T-helper 1 cell treated with Interleukin-12 subunit alpha and Interleukin-12 subunit beta and Interleukin-4 antibody, amounts not matched to agents 30 μg/mL and 1 μg/mL, for 36 hours (primary cell): ENCODE measurements around the gene NBEA.

Experiments used
- H3K27ac Mint-ChIP-seq: one replicate; pipeline ENCODE4 v1.8.0; 2021; ENCODE audit warnings: mild to moderate bottlenecking, mixed read lengths
- H3K27me3 Mint-ChIP-seq: one replicate; pipeline ENCODE4 v1.8.0; 2021; ENCODE audit warnings: low read depth, mixed read lengths
- H3K36me3 Mint-ChIP-seq: one replicate; pipeline ENCODE4 v1.8.0; 2021; ENCODE audit warnings: low read depth, mixed read lengths
- H3K4me1 Mint-ChIP-seq: one replicate; pipeline ENCODE4 v1.8.0; 2021; ENCODE audit warnings: low read depth, mixed read lengths
- H3K4me3 Mint-ChIP-seq: one replicate; pipeline ENCODE4 v1.8.0; 2021; ENCODE audit warnings: mild to moderate bottlenecking, moderate library complexity, mixed read lengths
- H3K9me3 Mint-ChIP-seq: one replicate; pipeline ENCODE4 v1.8.0; 2021; ENCODE audit warnings: mixed read lengths

NBEA gene

DNA sequence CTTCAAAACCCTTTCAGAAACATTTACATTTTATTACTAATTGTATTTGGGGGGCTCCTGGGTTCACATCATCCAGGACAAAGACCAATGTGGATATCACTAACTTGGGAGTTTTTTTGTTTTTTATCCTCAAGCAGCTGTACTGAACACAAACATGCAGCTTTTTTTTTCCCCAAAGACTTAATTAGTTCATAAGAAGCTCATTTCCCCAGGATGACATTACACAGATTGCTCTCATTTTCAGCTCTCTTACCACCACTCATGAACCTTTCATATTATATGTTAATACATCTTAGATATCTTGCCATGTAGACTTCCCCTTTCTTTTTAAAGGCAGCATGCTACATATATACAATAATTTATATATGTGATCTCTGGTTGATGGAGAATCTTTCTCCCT, 653.1 kb downstream of the NBEA start:
- H3K27ac Mint-ChIP-seq = no peak overlapping the region
- H3K4me1 Mint-ChIP-seq = no peaks in the 10 kb centered on the region
- no peaks in the 10 kb centered on the region for H3K36me3 Mint-ChIP-seq
- no peak overlapping the region for H3K4me3 Mint-ChIP-seq
- no peaks in the 10 kb centered on the region for H3K9me3 Mint-ChIP-seq
- H3K27me3 Mint-ChIP-seq = no peaks in the 10 kb centered on the region

DNA sequence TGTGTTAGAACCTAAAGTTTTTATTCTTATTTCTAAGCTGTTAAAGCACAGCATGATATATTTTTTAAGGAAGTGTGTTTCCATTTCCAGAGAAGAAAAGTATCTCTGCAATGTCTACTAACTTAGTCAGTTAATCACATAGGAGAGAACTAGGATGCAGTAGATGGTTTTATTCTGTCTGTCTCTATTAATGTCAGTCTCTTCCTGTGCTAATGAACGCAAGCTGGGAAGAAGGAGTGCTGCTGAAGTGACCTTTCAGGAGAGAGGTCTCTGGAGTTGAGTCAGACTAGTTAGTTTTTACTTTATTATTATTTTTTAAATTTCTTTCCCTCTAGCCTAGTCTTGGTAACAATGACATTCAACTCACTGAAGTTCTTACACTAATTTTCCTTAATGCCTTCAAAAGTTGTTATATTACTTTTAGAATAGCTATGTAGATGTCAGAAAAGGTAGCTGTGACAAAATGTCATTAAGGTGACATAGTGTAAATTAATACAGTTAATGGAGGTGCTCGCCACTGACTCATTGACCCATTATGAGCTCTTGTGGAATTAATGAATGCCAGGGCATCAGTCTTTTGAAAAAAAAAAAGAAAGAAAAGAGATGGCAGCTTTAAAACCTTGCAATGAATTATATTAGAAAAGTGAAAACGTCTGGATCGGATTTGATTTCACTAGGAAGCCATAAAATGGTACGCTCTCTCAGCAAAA, 654.4 kb downstream of the NBEA start:
- no peaks in the 10 kb centered on the region for H3K4me1 Mint-ChIP-seq
- H3K36me3 Mint-ChIP-seq = no peaks in the 10 kb centered on the region
- H3K27me3 Mint-ChIP-seq = no peaks in the 10 kb centered on the region
- no peaks in the 10 kb centered on the region for H3K9me3 Mint-ChIP-seq
- no peak overlapping the region for H3K4me3 Mint-ChIP-seq
- no peak overlapping the region for H3K27ac Mint-ChIP-seq

DNA sequence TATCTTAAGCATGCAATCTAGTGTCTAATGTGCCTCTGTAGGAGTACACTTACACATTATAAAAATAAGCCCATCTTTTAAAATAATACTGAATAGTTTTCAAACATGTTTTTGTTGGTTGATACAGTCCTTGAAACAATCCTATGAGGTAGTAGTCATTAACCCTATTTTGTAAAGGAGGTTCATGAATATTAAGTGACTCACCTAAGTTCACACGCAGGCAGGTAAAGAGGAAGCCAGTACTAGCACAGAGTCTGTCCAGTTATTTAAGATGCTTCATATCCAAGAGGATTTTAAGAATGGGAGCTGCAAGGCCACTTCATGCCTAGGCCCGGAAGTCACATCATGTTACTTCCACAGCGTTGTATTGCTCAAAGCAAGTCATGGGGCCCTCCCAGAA, 655.4 kb downstream of the NBEA start:
- Mint-ChIP-seq H3K4me1 (no peaks in the 10 kb centered on the region), H3K4me3 (no peak overlapping the region), H3K9me3 (no peaks in the 10 kb centered on the region), H3K27me3 (no peaks in the 10 kb centered on the region), H3K27ac (no peak overlapping the region), H3K36me3 (no peaks in the 10 kb centered on the region)

DNA sequence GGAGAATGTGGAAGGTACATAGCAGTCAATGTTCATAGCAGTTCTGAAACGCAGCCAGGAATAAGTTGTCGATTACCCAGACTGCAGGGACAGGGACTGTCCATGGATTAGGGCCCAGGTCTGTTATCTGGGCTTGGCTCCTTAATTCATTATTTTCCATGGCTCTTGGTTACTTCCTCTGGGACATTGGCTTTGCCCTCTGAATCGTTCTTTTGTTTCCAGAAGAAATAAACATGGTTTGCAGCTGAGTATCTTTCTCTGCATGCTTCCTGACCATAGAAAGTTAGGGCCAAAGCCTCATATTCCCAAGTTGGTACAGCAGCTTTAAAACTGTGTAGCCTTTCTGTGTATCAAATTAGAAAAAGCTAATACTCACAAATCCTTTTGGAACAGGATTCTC, 656.2 kb downstream of the NBEA start:
- Mint-ChIP-seq H3K27ac (no peak overlapping the region), H3K36me3 (no peaks in the 10 kb centered on the region), H3K4me1 (no peaks in the 10 kb centered on the region), H3K27me3 (no peaks in the 10 kb centered on the region), H3K9me3 (no peaks in the 10 kb centered on the region), H3K4me3 (no peak overlapping the region)

DNA sequence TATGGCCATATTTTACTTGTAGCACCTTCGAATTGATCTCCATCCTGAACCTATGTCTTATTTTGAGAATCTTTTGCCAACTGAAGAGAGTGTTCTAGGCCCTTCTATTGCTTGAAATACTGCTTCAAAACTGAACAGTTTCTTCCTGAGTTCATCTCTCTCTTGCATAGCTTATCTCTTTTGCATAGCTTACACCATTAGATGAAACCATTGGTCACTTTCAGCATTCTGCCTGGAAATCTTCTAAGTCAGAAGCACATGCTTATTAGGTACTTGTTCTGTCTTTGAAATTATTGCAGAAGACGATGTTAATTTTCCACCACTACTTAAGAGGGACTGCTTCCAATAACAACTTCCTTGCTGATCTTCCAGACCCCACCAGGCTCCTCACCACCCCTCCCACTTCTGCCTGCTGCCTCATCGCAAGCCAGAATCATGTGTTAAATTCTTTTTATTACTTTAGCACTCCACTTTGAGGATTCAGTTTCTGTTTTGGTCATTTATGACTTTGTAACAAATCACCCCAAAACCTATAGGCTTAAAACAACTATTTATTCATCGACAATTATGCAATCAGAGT, 656.8 kb downstream of the NBEA start:
- H3K4me1 Mint-ChIP-seq = no peaks in the 10 kb centered on the region
- no peak overlapping the region for H3K4me3 Mint-ChIP-seq
- no peaks in the 10 kb centered on the region for H3K27me3 Mint-ChIP-seq
- H3K9me3 Mint-ChIP-seq = no peaks in the 10 kb centered on the region
- H3K36me3 Mint-ChIP-seq = no peaks in the 10 kb centered on the region
- no peak overlapping the region for H3K27ac Mint-ChIP-seq

DNA sequence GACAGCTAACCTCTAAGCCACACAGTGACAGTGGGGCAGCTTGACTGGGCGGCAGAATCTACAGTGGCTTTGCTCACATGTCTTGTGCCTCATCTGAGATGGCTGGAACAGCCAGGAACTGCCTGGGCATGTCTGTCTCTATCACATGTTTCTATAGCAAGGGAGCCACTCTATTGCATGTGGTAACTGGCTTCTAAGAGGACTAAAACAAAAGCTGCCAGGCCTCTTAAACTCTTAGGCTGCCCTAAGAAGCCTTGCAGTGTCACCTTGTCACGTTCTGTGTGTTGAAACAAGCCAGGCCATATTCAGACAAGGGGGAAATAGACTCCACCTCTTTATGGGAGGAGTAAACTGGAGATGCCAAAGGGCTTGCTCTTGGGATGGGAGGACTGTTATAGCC, 657.3 kb downstream of the NBEA start:
- no peaks in the 10 kb centered on the region for H3K36me3 Mint-ChIP-seq
- no peaks in the 10 kb centered on the region for H3K27me3 Mint-ChIP-seq
- no peaks in the 10 kb centered on the region for H3K4me1 Mint-ChIP-seq
- no peak overlapping the region for H3K4me3 Mint-ChIP-seq
- no peaks in the 10 kb centered on the region for H3K9me3 Mint-ChIP-seq
- H3K27ac Mint-ChIP-seq = no peak overlapping the region

DNA sequence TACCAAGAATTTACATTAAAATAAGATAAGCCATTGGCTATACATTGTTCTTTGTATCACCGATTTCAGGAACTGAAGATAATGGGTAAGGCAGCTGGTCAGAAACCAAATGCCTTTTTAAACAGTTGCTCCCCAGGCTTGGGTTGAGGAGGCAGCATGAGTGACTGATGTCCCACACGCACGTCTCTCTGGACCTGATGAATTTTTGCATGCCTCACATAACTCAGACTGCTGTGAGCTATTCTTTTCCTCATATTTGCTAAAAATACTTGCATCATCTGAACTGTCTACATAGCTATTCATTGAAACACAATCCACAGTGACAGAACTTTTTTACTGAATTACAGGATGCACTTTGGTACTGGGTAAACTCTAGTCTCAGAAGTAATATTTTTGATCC, 658.1 kb downstream of the NBEA start:
- Mint-ChIP-seq H3K27me3 (no peaks in the 10 kb centered on the region), H3K4me3 (no peak overlapping the region), H3K27ac (no peak overlapping the region), H3K9me3 (no peaks in the 10 kb centered on the region), H3K4me1 (no peaks in the 10 kb centered on the region), H3K36me3 (no peaks in the 10 kb centered on the region)

DNA sequence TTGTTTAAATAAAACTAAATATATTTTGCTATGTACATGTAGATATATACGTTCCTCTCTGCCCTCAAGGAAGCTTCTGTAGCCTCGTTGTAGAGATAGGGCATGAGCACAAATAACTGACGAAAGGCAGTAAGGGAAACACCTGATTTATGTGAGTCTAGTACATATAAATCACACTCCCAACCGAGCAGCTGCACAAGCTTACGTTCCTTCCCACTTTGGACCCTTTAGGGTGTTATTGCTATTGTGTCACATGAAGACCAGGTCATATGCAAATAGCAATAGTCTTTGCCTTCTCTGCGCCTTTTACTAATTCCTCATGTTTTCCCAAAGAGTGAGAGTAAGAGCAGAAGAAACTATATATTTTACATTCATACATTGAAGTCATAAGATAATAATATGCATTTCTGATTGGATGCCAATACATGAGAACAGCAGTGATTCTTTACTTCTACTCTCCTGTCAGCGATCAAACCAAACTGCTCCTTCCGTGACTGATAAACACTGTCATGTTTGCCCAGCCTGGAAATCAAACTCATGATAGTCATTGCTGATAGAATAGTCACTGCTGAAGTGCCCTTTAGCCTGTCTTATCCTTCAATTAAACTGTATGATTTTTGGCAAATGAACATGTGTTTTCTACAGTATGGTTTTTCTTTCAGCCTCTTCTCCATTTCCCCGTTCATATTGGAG, 661.7 kb downstream of the NBEA start:
- Mint-ChIP-seq H3K27ac (no peak overlapping the region), H3K4me3 (no peak overlapping the region), H3K36me3 (no peaks in the 10 kb centered on the region), H3K9me3 (no peaks in the 10 kb centered on the region), H3K27me3 (no peaks in the 10 kb centered on the region), H3K4me1 (no peaks in the 10 kb centered on the region)

DNA sequence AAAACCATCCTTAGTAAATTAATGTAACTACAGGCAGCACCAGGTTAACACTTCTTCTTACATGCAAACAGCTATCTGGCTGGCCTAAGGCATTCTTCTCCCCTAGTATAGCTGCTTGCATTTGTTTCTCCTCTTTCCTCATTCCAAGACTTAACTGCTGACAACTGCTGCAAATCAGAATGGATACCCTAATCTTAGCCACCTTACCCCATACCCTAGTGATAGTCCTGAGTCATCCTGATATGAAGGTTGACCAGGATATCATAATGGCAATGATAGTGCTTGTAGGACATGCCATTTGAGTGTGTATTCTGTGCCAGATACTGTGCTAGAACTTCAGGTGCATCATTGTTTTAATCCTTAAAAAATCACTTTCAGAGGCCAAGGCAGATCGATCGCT, 672.6 kb downstream of the NBEA start:
- no peaks in the 10 kb centered on the region for H3K4me1 Mint-ChIP-seq
- H3K4me3 Mint-ChIP-seq = no peak overlapping the region
- no peaks in the 10 kb centered on the region for H3K9me3 Mint-ChIP-seq
- H3K27me3 Mint-ChIP-seq = no peaks in the 10 kb centered on the region
- H3K36me3 Mint-ChIP-seq = no peaks in the 10 kb centered on the region
- no peak overlapping the region for H3K27ac Mint-ChIP-seq

DNA sequence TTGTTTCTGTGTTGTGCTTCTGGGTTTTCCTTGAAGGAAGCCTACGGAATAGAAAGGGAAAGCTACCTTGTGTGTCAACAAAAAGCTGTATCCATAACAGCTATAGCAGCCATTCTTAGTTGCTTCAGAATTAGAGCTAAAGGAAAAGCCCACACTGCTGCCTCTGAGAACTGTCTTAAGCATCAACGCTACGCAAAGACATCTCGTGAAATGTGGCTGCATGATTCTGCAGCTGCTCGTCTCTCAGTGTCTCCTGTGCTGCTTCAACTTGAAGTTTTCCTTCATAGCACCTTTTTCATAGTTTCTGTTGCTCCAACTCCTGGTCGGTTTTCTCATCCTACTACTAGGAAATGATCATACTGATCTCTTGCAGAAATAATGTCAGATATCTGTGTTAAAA, 675.4 kb downstream of the NBEA start:
- H3K4me1 Mint-ChIP-seq = peaks cover 8% of the 10 kb centered on the region
- H3K27me3 Mint-ChIP-seq = no peaks in the 10 kb centered on the region
- no peaks in the 10 kb centered on the region for H3K9me3 Mint-ChIP-seq
- no peaks in the 10 kb centered on the region for H3K36me3 Mint-ChIP-seq
- no peak overlapping the region for H3K27ac Mint-ChIP-seq
- no peak overlapping the region for H3K4me3 Mint-ChIP-seq

DNA sequence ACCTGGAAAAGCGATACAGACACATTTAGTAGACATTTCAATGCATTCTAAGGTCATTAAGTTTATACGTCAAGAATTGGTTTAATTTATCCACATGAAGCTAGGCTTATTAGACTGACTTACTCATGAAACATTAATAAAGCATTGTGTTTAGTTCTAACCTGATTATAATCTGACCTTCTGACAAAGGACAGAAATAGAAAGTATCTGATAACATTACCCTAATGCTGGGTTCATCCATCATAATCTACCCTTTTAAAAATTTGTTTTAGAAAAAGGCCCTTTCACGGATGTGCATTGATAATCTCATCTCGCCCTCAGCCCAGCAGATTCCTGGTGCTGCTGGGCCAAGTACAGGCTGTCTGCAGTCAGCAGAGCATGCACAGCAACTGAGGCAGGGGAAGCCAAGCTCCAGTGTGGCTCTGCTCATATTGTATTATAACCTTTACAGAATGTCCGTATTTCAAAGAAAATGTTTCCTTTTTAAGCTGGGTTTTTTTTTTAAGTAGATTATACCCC, 676.6 kb downstream of the NBEA start:
- Mint-ChIP-seq H3K4me1 (peaks cover 8% of the 10 kb centered on the region), H3K4me3 (no peak overlapping the region), H3K9me3 (no peaks in the 10 kb centered on the region), H3K27me3 (no peaks in the 10 kb centered on the region), H3K27ac (no peak overlapping the region), H3K36me3 (no peaks in the 10 kb centered on the region)

DNA sequence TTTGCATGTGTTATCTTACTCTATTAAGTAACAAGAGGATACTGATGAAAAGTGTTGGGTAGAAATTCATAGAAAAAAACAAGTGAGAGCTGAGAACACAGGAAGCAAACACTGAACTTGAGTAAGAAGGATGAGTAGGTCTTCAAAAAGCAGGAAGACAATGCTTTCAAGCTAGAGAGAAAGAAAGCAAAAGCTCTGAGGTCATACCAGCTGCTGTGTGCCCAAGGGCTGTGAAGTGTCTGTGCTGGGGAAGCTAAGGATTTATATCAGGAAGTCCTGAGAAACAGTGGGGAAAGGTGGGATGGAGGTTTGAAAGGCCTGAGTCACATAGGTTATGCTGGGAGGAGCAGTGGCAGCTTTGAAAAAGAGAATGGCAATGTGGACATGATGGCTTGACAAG, 679.9 kb downstream of the NBEA start:
- peak overlapping the region; percentile 72 for H3K27ac Mint-ChIP-seq
- H3K4me3 Mint-ChIP-seq = no peak overlapping the region
- H3K36me3 Mint-ChIP-seq = no peaks in the 10 kb centered on the region
- no peaks in the 10 kb centered on the region for H3K9me3 Mint-ChIP-seq
- H3K4me1 Mint-ChIP-seq = peaks cover 8% of the 10 kb centered on the region
- no peaks in the 10 kb centered on the region for H3K27me3 Mint-ChIP-seq

DNA sequence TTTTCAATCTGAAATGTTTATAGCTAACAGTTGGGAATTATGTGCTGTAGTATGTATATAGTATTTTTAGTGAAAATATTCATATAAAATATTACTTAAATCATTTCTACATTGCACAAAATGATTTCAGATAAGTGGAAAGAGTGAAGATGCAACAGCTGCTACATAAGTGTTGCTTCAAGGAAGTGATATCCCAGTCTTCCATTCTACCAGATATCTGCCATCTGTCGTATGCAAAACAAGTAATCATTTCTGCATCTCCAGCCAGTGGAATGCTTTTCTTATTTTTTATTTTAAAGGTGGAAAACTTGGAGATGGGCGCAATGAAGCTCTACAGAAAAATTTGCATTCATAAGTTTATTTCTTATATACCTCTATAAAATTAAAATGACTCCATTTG, 687.0 kb downstream of the NBEA start:
- H3K9me3 Mint-ChIP-seq = no peaks in the 10 kb centered on the region
- no peaks in the 10 kb centered on the region for H3K4me1 Mint-ChIP-seq
- no peaks in the 10 kb centered on the region for H3K36me3 Mint-ChIP-seq
- H3K4me3 Mint-ChIP-seq = no peak overlapping the region
- H3K27ac Mint-ChIP-seq = no peak overlapping the region
- H3K27me3 Mint-ChIP-seq = no peaks in the 10 kb centered on the region

DNA sequence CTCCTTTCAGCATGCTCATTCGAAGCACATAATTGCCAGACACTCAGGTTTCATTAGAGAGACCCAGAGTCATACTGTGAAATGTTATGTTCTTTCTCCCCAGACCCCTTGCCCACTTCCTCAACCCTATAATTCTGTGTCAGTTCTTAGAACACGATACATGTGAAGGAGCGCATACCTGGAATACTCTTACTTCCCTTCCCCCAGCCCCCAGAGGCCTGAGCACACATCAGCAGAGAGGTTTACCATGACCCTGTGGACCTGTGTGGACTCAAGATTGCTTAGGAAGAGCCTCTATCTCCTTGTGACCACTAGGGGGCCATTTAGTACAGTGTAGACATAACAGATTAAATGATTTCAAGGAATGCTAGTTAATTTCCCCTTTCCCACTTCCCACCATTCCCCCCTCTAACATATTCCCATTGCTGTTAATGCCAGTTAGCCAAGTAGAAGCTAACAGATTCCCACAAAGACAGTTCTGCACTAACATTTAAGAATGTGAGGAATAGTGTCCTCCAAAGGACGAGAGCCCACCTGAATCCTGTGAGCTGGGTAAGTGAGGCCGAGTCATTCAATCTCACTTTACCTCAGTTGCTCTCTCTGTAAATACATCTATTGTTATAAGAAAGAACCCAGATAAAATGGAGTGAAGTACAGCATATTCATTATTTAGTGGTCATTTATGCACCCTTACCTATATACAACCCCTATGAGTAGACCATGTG, 688.6 kb downstream of the NBEA start:
- H3K4me1 Mint-ChIP-seq = no peaks in the 10 kb centered on the region
- no peaks in the 10 kb centered on the region for H3K36me3 Mint-ChIP-seq
- no peaks in the 10 kb centered on the region for H3K9me3 Mint-ChIP-seq
- no peaks in the 10 kb centered on the region for H3K27me3 Mint-ChIP-seq
- no peak overlapping the region for H3K27ac Mint-ChIP-seq
- no peak overlapping the region for H3K4me3 Mint-ChIP-seq

DNA sequence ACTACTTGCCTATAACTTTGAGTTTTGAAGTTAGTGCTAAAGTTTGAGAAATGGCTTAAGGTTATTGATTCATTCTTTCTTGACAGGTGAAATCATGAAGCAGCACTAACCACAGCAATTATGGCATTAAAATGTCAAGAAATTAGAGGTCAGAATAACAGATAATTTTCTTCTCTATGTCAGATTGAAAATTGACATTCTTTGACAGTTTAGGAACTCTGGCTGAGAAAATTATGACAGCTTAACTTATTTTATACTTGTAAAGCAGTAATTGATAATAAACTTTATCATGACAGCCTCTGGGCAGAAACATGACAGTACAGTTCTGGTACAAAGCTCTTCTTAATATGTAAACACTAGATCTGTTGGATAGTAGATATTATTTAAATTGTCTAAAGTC, 689.6 kb downstream of the NBEA start:
- Mint-ChIP-seq H3K4me1 (no peaks in the 10 kb centered on the region), H3K27ac (no peak overlapping the region), H3K27me3 (no peaks in the 10 kb centered on the region), H3K9me3 (no peaks in the 10 kb centered on the region), H3K36me3 (no peaks in the 10 kb centered on the region), H3K4me3 (no peak overlapping the region)
